ENCODE results near the gene MYO3B.

The MYO3B gene, protein sequence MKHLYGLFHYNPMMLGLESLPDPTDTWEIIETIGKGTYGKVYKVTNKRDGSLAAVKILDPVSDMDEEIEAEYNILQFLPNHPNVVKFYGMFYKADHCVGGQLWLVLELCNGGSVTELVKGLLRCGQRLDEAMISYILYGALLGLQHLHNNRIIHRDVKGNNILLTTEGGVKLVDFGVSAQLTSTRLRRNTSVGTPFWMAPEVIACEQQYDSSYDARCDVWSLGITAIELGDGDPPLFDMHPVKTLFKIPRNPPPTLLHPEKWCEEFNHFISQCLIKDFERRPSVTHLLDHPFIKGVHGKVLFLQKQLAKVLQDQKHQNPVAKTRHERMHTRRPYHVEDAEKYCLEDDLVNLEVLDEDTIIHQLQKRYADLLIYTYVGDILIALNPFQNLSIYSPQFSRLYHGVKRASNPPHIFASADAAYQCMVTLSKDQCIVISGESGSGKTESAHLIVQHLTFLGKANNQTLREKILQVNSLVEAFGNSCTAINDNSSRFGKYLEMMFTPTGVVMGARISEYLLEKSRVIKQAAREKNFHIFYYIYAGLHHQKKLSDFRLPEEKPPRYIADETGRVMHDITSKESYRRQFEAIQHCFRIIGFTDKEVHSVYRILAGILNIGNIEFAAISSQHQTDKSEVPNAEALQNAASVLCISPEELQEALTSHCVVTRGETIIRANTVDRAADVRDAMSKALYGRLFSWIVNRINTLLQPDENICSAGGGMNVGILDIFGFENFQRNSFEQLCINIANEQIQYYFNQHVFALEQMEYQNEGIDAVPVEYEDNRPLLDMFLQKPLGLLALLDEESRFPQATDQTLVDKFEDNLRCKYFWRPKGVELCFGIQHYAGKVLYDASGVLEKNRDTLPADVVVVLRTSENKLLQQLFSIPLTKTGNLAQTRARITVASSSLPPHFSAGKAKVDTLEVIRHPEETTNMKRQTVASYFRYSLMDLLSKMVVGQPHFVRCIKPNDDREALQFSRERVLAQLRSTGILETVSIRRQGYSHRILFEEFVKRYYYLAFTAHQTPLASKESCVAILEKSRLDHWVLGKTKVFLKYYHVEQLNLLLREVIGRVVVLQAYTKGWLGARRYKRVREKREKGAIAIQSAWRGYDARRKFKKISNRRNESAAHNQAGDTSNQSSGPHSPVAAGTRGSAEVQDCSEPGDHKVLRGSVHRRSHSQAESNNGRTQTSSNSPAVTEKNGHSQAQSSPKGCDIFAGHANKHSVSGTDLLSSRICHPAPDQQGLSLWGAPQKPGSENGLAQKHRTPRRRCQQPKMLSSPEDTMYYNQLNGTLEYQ (N-terminal part only)

GRCh38 chr2:170177950-170178781 lies at the start of gene MYO3B:
MYO3B (plus strand) TSS chr2:170178147; CDS start chr2:170178288, 141 bp downstream.
- Histone ChIP-seq H3K27me3 (ENCODE audit: low read depth, low read length) (no peaks in the 10 kb centered on the region), H3K9ac (ENCODE audit: low read length) (peak within 1 kb of the TSS; percentile 53), H3K27ac (ENCODE audit: low read length) (peak within 1 kb of the TSS; percentile 91), H3K9me3 (ENCODE audit: insufficient read depth, low read length) (no peaks in the 10 kb centered on the region), H3K4me1 (ENCODE audit: low read length) (peaks cover 61% of the 10 kb centered on the region), H4K20me1 (ENCODE audit: insufficient read depth, low read length) (no peaks in the 10 kb centered on the region), H3K79me2 (ENCODE audit: low read length) (no peaks in the 10 kb centered on the region), H2AFZ (ENCODE audit: low read depth, low read length) (no peak within 1 kb of the TSS), H3K4me3 (ENCODE audit: low read length) (peak within 1 kb of the TSS; percentile 59), H3K4me2 (ENCODE audit: low read length) (peak within 1 kb of the TSS; percentile 91), H3K36me3 (replicated peaks; ENCODE audit: low read depth, low read length) (no peaks in the 10 kb centered on the region)
- TF ChIP-seq EZH2phosphoT487 (IDR thresholded peaks at IDR 0.05; ENCODE audit: low read depth): no peak
- TF ChIP-seq, protein P1, sequence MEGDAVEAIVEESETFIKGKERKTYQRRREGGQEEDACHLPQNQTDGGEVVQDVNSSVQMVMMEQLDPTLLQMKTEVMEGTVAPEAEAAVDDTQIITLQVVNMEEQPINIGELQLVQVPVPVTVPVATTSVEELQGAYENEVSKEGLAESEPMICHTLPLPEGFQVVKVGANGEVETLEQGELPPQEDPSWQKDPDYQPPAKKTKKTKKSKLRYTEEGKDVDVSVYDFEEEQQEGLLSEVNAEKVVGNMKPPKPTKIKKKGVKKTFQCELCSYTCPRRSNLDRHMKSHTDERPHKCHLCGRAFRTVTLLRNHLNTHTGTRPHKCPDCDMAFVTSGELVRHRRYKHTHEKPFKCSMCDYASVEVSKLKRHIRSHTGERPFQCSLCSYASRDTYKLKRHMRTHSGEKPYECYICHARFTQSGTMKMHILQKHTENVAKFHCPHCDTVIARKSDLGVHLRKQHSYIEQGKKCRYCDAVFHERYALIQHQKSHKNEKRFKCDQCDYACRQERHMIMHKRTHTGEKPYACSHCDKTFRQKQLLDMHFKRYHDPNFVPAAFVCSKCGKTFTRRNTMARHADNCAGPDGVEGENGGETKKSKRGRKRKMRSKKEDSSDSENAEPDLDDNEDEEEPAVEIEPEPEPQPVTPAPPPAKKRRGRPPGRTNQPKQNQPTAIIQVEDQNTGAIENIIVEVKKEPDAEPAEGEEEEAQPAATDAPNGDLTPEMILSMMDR (IDR thresholded peaks at IDR 0.05; ENCODE audit: low read depth, low read length): no peak

DNA sequence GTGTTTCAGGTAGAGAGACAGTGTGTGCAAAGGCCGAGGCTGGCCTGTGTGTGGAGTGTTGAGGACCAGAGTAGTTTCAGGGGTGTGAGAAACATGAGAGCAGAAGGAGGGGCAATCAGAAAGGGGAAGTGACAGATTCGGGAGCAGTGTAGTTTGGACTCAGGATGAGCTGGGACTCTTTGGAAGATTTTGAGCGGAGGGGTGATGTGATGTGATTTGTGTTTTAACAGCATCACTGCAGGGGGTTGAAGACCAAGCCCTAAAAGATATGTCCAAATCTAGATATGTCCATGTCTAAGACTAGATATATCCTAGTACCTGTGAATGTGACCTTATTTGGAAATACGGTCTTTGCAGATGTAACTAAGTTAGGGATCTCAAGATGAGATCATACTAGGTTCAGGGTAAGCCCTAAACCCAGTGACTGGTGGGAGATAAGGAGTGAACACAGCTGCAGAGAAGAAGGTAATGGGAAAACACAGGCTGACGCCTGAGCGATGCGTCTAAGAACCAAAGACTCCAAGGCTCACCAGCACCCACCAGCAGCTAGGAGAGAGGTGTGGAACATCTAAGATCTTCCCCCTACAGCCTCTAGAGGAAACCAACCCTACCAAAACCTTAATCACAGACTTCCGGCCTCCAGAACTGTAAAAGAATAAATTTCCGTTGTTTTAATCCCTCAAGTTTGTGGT lies 38.5 kb upstream of the MYO3B start:
- H3K27me3 ChIP-seq (ENCODE audit: low read depth, low read length): no peaks in the 10 kb centered on the region
- peaks cover 6% of the 10 kb centered on the region; the same call in 1 of the 2 replicates for H3K79me2 ChIP-seq (ENCODE audit: low read length)
- H3K4me3 ChIP-seq (ENCODE audit: low read length): peak overlapping the region; percentile 74
- no peak for TF ChIP-seq EZH2phosphoT487 (IDR thresholded peaks at IDR 0.05; ENCODE audit: low read depth)
- TF ChIP-seq, protein P1 (IDR thresholded peaks at IDR 0.05; ENCODE audit: low read depth, low read length): no peak
- H3K4me2 ChIP-seq (ENCODE audit: low read length): peak overlapping the region; percentile 91
- peak overlapping the region; percentile 69; the same call in 1 of the 2 replicates for H3K9ac ChIP-seq (ENCODE audit: low read length)
- H3K36me3 ChIP-seq (replicated peaks; ENCODE audit: low read depth, low read length): no peaks in the 10 kb centered on the region
- peak overlapping the region; percentile 42 for H2AFZ ChIP-seq (ENCODE audit: low read depth, low read length)
- H4K20me1 ChIP-seq (ENCODE audit: insufficient read depth, low read length): no peaks in the 10 kb centered on the region
- H3K27ac ChIP-seq (ENCODE audit: low read length): peak overlapping the region; percentile 77
- H3K4me1 ChIP-seq (ENCODE audit: low read length): peaks cover 60% of the 10 kb centered on the region
- 0 out of 2 replicates have a peak, but pooled peaks cover 1% of the 10 kb centered on the region for H3K9me3 ChIP-seq (ENCODE audit: insufficient read depth, low read length)

- peak overlapping the region; percentile 77 for H3K27ac ChIP-seq (ENCODE audit: low read length)
- no peaks in the 10 kb centered on the region for H4K20me1 ChIP-seq (ENCODE audit: insufficient read depth, low read length)
- peak overlapping the region; percentile 42; the same call in 1 of the 2 replicates for H2AFZ ChIP-seq (ENCODE audit: low read depth, low read length)
- peak overlapping the region; percentile 91 for H3K4me2 ChIP-seq (ENCODE audit: low read length)
- no peaks in the 10 kb centered on the region for H3K27me3 ChIP-seq (ENCODE audit: low read depth, low read length)
- H3K9ac ChIP-seq (ENCODE audit: low read length): peak overlapping the region; percentile 69
- no peak for TF ChIP-seq EZH2phosphoT487 (IDR thresholded peaks at IDR 0.05; ENCODE audit: low read depth)
- TF ChIP-seq, protein P1 (IDR thresholded peaks at IDR 0.05; ENCODE audit: low read depth, low read length): no peak
- H3K36me3 ChIP-seq (replicated peaks; ENCODE audit: low read depth, low read length): no peaks in the 10 kb centered on the region
- H3K4me1 ChIP-seq (ENCODE audit: low read length): peaks cover 71% of the 10 kb centered on the region
- H3K79me2 ChIP-seq (ENCODE audit: low read length): peaks cover 6% of the 10 kb centered on the region; the same call in 1 of the 2 replicates
- peak overlapping the region; percentile 74 for H3K4me3 ChIP-seq (ENCODE audit: low read length)
- no peaks in the 10 kb centered on the region for H3K9me3 ChIP-seq (ENCODE audit: insufficient read depth, low read length)
These were observed 37.4 kb upstream of the MYO3B start for GRCh38 chr2:170140561-170140960.
